Measurements from ENCODE around the gene COG6. TPM values are rescaled to one million over a fixed set of nuclear protein-coding genes. Genes with fewer than 3 reads are reported as not detected.
A peak's percentile ranks its signal among the peaks of the same experiment; 100 is the strongest.

The COG6 gene
- total RNA-seq, 1 experiment from 2014 or later, result 16.0 TPM

- BruUV-seq (replicated peaks), result no TSS peak
Measured at GRCh38 chr13:39682788-39683187, 27.3 kb downstream of the COG6 start.

GRCh38 chr13:39684531-39685137 is 29.2 kb downstream of the COG6 start:
- Histone ChIP-seq H3K9me3 (ENCODE audit: low read length) (no peaks in the 10 kb centered on the region), H3K9me2 (replicated peaks; ENCODE audit: low read length) (no peaks in the 10 kb centered on the region), H3K9ac (ENCODE audit: low read length) (no peak overlapping the region), H2AFZ (ENCODE audit: low read length) (no peak overlapping the region), H3K4me3 (ENCODE audit: low read length) (no peak overlapping the region), H3K4me2 (ENCODE audit: low read length) (no peak overlapping the region), H3K36me3 (ENCODE audit: low read depth, low read length) (no peaks in the 10 kb centered on the region), H4K20me1 (ENCODE audit: low read length) (no peaks in the 10 kb centered on the region), H3K27ac (ENCODE audit: low read length) (no peak overlapping the region), H3K79me2 (ENCODE audit: low read length) (no peaks in the 10 kb centered on the region), H3F3A (ENCODE audit: low read length, unreplicated experiment) (no peaks in the 10 kb centered on the region), H3K27me3 (ENCODE audit: low read length) (no peaks in the 10 kb centered on the region), H3K4me1 (ENCODE audit: insufficient read depth, low read length) (no peaks in the 10 kb centered on the region)
- ChIA-PET CTCF (no interaction called here), POLR2A (ENCODE audit: unreplicated experiment) (no interaction called here)
- ATAC-seq (no peak), DNase-seq (peak; percentile 54)
- intact Hi-C loops (cut with micrococcal nuclease), result loop anchor here (5.0 kb wide), 2 partner anchors 258 to 998 kb away; no protein-coding TSS in a partner anchor
- BruUV-seq (replicated peaks), result no TSS peak
- TF ChIP-seq EZH2phosphoT487 (IDR thresholded peaks at IDR 0.05; ENCODE audit: borderline replicate concordance, low read length) (no peak), EZH2 (IDR thresholded peaks at IDR 0.05; ENCODE audit: low read length, unreplicated experiment) (no peak), CTCF (conservative IDR thresholded peaks at IDR 0.05; ENCODE audit: low read depth, low read length) (peak; percentile 55)

More at GRCh38 chr13:39682788-39683187, 27.3 kb downstream of the COG6 start:
- Histone ChIP-seq H3K36me3 (ENCODE audit: low read depth, low read length) (no peaks in the 10 kb centered on the region), H3K4me3 (ENCODE audit: low read length) (no peak overlapping the region), H2AFZ (ENCODE audit: low read length) (no peak overlapping the region), H3K4me1 (ENCODE audit: insufficient read depth, low read length) (no peaks in the 10 kb centered on the region), H3K27me3 (ENCODE audit: low read length) (no peaks in the 10 kb centered on the region), H3K9me2 (replicated peaks; ENCODE audit: low read length) (no peaks in the 10 kb centered on the region), H3K4me2 (ENCODE audit: low read length) (no peak overlapping the region), H4K20me1 (ENCODE audit: low read length) (no peaks in the 10 kb centered on the region), H3F3A (ENCODE audit: low read length, unreplicated experiment) (no peaks in the 10 kb centered on the region), H3K9me3 (ENCODE audit: low read length) (no peaks in the 10 kb centered on the region), H3K27ac (ENCODE audit: low read length) (no peak overlapping the region), H3K79me2 (ENCODE audit: low read length) (no peaks in the 10 kb centered on the region), H3K9ac (ENCODE audit: low read length) (no peak overlapping the region)
- intact Hi-C loops (cut with micrococcal nuclease), result loop anchor here (5.0 kb wide), 2 partner anchors 260 to 1000 kb away; no protein-coding TSS in a partner anchor
- DNase-seq, result no peak
- TF ChIP-seq EZH2phosphoT487 (IDR thresholded peaks at IDR 0.05; ENCODE audit: borderline replicate concordance, low read length) (no peak), EZH2 (IDR thresholded peaks at IDR 0.05; ENCODE audit: low read length, unreplicated experiment) (no peak), CTCF (conservative IDR thresholded peaks at IDR 0.05; ENCODE audit: low read depth, low read length) (no peak)
- ChIA-PET POLR2A (ENCODE audit: unreplicated experiment) (no interaction called here), CTCF (interaction anchor here (0.6 kb wide), 1 partner anchor 1804 kb away, joined by 4 read pairs; no protein-coding TSS in a partner anchor)
- no peak for ATAC-seq

GRCh38 chr13:39685652-39686051 is 30.2 kb downstream of the COG6 start:
- no peaks in the 10 kb centered on the region for H3K79me2 ChIP-seq (ENCODE audit: low read length)
- POLR2A ChIA-PET (ENCODE audit: unreplicated experiment), result no interaction called here

More at GRCh38 chr13:39685652-39686051, 30.2 kb downstream of the COG6 start:
- no peak for DNase-seq
- CTCF ChIA-PET, result no interaction called here
- no peak overlapping the region for H2AFZ ChIP-seq (ENCODE audit: low read length)
- H3K27me3 ChIP-seq (ENCODE audit: low read length), result no peaks in the 10 kb centered on the region
- H3K27ac ChIP-seq (ENCODE audit: low read length), result no peak overlapping the region
- no TSS peak for BruUV-seq (replicated peaks)
- H3K4me3 ChIP-seq (ENCODE audit: low read length), result no peak overlapping the region
- ATAC-seq, result no peak
- TF ChIP-seq CTCF (conservative IDR thresholded peaks at IDR 0.05; ENCODE audit: low read depth, low read length) (no peak), EZH2 (IDR thresholded peaks at IDR 0.05; ENCODE audit: low read length, unreplicated experiment) (no peak), EZH2phosphoT487 (IDR thresholded peaks at IDR 0.05; ENCODE audit: borderline replicate concordance, low read length) (no peak)
- no peaks in the 10 kb centered on the region for H3F3A ChIP-seq (ENCODE audit: low read length, unreplicated experiment)
- no peaks in the 10 kb centered on the region for H3K36me3 ChIP-seq (ENCODE audit: low read depth, low read length)
- H3K9me3 ChIP-seq (ENCODE audit: low read length), result no peaks in the 10 kb centered on the region
- H3K9ac ChIP-seq (ENCODE audit: low read length), result no peak overlapping the region
- H3K9me2 ChIP-seq (replicated peaks; ENCODE audit: low read length), result no peaks in the 10 kb centered on the region
- no peaks in the 10 kb centered on the region for H4K20me1 ChIP-seq (ENCODE audit: low read length)
- intact Hi-C loops (cut with micrococcal nuclease), result no loop called here
- no peaks in the 10 kb centered on the region for H3K4me1 ChIP-seq (ENCODE audit: insufficient read depth, low read length)
- H3K4me2 ChIP-seq (ENCODE audit: low read length), result no peak overlapping the region
